Raji (cell line): ENCODE results near the gene PMS2.

ENCODE experiments used
- POLR2A ChIP-seq: IDR thresholded peaks from 2 replicates; pipeline ENCODE4 v1.6.1; 2011; ENCODE audit warnings: low read depth, low read length, control low read depth; ENCODE audit not compliant: insufficient read depth

PMS2 gene

GRCh38 chr7:6008668-6009611 is at the start of gene PMS2, which contains the start of gene AIMP2:
Gene PMS2 (minus strand): TSS chr7:6009049. CDS start chr7:6009019, 30 bp downstream.
Gene AIMP2 (plus strand): TSS chr7:6009272. CDS start chr7:6009364, 92 bp downstream.
- TF ChIP-seq POLR2A: peak; percentile 95

GRCh38 chr7:6057316-6058129 is 48.7 kb upstream of the PMS2 start:
- TF ChIP-seq POLR2A: no peak

- TF ChIP-seq POLR2A: no peak
These were observed 47.8 kb upstream of the PMS2 start for GRCh38 chr7:6056616-6057015.

GRCh38 chr7:6049780-6050179 is 40.9 kb upstream of the PMS2 start:
- TF ChIP-seq POLR2A: no peak

- TF ChIP-seq POLR2A: no peak
These were observed 26.8 kb upstream of the PMS2 start for GRCh38 chr7:6035686-6036085.

- no peak for TF ChIP-seq POLR2A
These were observed 26.3 kb upstream of the PMS2 start for GRCh38 chr7:6035165-6035564.

GRCh38 chr7:6032641-6033040 is 23.8 kb upstream of the PMS2 start:
- no peak for TF ChIP-seq POLR2A

GRCh38 chr7:6032167-6032566 is 23.3 kb upstream of the PMS2 start:
- no peak for TF ChIP-seq POLR2A

- no peak for TF ChIP-seq POLR2A
These were observed 22.7 kb upstream of the PMS2 start for GRCh38 chr7:6031567-6031966.

- TF ChIP-seq POLR2A: no peak
These were observed 22.1 kb upstream of the PMS2 start, which contains the start of gene ANKRD61 for GRCh38 chr7:6030988-6031387. Gene ANKRD61 (plus strand): TSS chr7:6031376. CDS start chr7:6031376, 0 bp downstream.

- TF ChIP-seq POLR2A: no peak
These were observed 19.7 kb upstream of the PMS2 start for GRCh38 chr7:6028563-6028962.

- no peak for TF ChIP-seq POLR2A
These were observed 19.0 kb upstream of the PMS2 start for GRCh38 chr7:6027806-6028365.

GRCh38 chr7:6026820-6027311 is 18.0 kb upstream of the PMS2 start:
- TF ChIP-seq POLR2A: no peak

GRCh38 chr7:6026011-6026819 is 17.4 kb upstream of the PMS2 start:
- no peak for TF ChIP-seq POLR2A
